Measurements from ENCODE around the gene ITGA1.

GRCh38 chr5:52906343-52906742 is 118.6 kb downstream of the ITGA1 start:
- no peak for TF ChIP-seq TCF7L2 (IDR thresholded peaks at IDR 0.05; ENCODE audit: low read depth, low read length)
- TF ChIP-seq, protein P1, sequence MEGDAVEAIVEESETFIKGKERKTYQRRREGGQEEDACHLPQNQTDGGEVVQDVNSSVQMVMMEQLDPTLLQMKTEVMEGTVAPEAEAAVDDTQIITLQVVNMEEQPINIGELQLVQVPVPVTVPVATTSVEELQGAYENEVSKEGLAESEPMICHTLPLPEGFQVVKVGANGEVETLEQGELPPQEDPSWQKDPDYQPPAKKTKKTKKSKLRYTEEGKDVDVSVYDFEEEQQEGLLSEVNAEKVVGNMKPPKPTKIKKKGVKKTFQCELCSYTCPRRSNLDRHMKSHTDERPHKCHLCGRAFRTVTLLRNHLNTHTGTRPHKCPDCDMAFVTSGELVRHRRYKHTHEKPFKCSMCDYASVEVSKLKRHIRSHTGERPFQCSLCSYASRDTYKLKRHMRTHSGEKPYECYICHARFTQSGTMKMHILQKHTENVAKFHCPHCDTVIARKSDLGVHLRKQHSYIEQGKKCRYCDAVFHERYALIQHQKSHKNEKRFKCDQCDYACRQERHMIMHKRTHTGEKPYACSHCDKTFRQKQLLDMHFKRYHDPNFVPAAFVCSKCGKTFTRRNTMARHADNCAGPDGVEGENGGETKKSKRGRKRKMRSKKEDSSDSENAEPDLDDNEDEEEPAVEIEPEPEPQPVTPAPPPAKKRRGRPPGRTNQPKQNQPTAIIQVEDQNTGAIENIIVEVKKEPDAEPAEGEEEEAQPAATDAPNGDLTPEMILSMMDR (IDR thresholded peaks at IDR 0.05), result no peak
- TF ChIP-seq REST (IDR thresholded peaks at IDR 0.05; ENCODE audit: insufficient read depth in 1 of 2, low read depth in 2 of 2, low read length in 1 of 2), result no peak

Data from Panc1 (cell line).